SHP77 (cell line): ENCODE data around the gene MIF4GD.
"Not testable (repeated sequence)": the region's sequence is repeated elsewhere in the genome, so short reads cannot be mapped to it uniquely, and the experiment has no call there.

Experiments
- DNase-seq, 2 experiments: peaks; one replicate each; lab custom pipeline; 2025; lab: John Stamatoyannopoulos, UW

MIF4GD gene

GRCh38 chr17:75270966-75271232 lies at the start of gene MIF4GD:
MIF4GD (minus strand) TSS chr17:75271231; CDS start chr17:75270195, 1,036 bp downstream.
- DNase-seq: peak in 1 of 2 experiments; percentile 58

GRCh38 chr17:75319904-75320691 lies 49.1 kb upstream of the MIF4GD start:
- no peak for DNase-seq

- no peak for DNase-seq
These were observed 47.7 kb upstream of the MIF4GD start for GRCh38 chr17:75318615-75319222.

- DNase-seq: no peak
These were observed 47.2 kb upstream of the MIF4GD start for GRCh38 chr17:75318211-75318610.

- DNase-seq: no peak
These were observed 46.6 kb upstream of the MIF4GD start for GRCh38 chr17:75317671-75318070.

GRCh38 chr17:75316253-75316652 lies 45.2 kb upstream of the MIF4GD start:
- DNase-seq: no peak

- DNase-seq: no peak
These were observed 44.7 kb upstream of the MIF4GD start for GRCh38 chr17:75315541-75316243.

- no peak for DNase-seq
These were observed 43.0 kb upstream of the MIF4GD start for GRCh38 chr17:75313941-75314551.

GRCh38 chr17:75308732-75309629 lies 38.0 kb upstream of the MIF4GD start:
- DNase-seq: no peak

- DNase-seq: no peak
These were observed 37.1 kb upstream of the MIF4GD start for GRCh38 chr17:75307957-75308731.

- DNase-seq: no peak
These were observed 30.6 kb upstream of the MIF4GD start for GRCh38 chr17:75301502-75302206.

- no peak for DNase-seq
These were observed 30.0 kb upstream of the MIF4GD start for GRCh38 chr17:75301049-75301448.

GRCh38 chr17:75300280-75300679 lies 29.2 kb upstream of the MIF4GD start:
- DNase-seq: no peak

- DNase-seq: no peak
These were observed 24.4 kb upstream of the MIF4GD start for GRCh38 chr17:75295201-75296158.

- DNase-seq: not testable (repeated sequence)
These were observed 21.9 kb upstream of the MIF4GD start for GRCh38 chr17:75292810-75293448.

GRCh38 chr17:75289832-75290337 lies 18.9 kb upstream of the MIF4GD start:
- DNase-seq: peak; percentile 20 to 67

- DNase-seq: peak; percentile 99 to 100
These were observed 18.2 kb upstream of the MIF4GD start, which contains the start of gene SLC25A19 for GRCh38 chr17:75289115-75289831. SLC25A19 (minus strand) TSS chr17:75289433; CDS start chr17:75286764, 2,669 bp downstream.

GRCh38 chr17:75288770-75289114 lies 17.7 kb upstream of the MIF4GD start:
- DNase-seq: peak; percentile 64 to 75
